Ishikawa (cell line): ENCODE results near the gene IGF1R.

Experiments used
- CEBPB ChIP-seq: IDR thresholded peaks from 2 replicates; pipeline ENCODE4 v1.6.1; 2012
- CREB1 ChIP-seq: IDR thresholded peaks from 2 replicates; pipeline ENCODE4 v1.6.1; 2012; ENCODE audit warnings: low read depth
- EGR1 ChIP-seq: IDR thresholded peaks from 2 replicates; pipeline ENCODE4 v1.6.1; 2012
- FOXM1 ChIP-seq: IDR thresholded peaks from 2 replicates; pipeline ENCODE4 v1.6.1; 2012; ENCODE audit warnings: low read depth, borderline replicate concordance
- NFIC ChIP-seq: IDR thresholded peaks from 2 replicates; pipeline ENCODE4 v1.6.1; 2012
- RAD21 ChIP-seq: IDR thresholded peaks from 2 replicates; pipeline ENCODE4 v1.6.1; 2012; ENCODE audit warnings: low read depth
- TCF12 ChIP-seq: IDR thresholded peaks from 2 replicates; pipeline ENCODE4 v1.6.1; 2012; ENCODE audit warnings: low read depth
- YY1 ChIP-seq: IDR thresholded peaks from 2 replicates; pipeline ENCODE4 v1.6.1; 2012; ENCODE audit warnings: low read depth
- ZBTB7A ChIP-seq: IDR thresholded peaks from 2 replicates; pipeline ENCODE4 v1.6.1; 2012; ENCODE audit warnings: low read depth
- TF ChIP-seq, protein P1 (sequence below): IDR thresholded peaks from 2 replicates; pipeline ENCODE4 v1.6.1; 2012
- TF ChIP-seq, protein P2 (sequence below): IDR thresholded peaks from 2 replicates; pipeline ENCODE4 v1.6.1; 2012; ENCODE audit warnings: low read depth, mild to moderate bottlenecking

DNA sequence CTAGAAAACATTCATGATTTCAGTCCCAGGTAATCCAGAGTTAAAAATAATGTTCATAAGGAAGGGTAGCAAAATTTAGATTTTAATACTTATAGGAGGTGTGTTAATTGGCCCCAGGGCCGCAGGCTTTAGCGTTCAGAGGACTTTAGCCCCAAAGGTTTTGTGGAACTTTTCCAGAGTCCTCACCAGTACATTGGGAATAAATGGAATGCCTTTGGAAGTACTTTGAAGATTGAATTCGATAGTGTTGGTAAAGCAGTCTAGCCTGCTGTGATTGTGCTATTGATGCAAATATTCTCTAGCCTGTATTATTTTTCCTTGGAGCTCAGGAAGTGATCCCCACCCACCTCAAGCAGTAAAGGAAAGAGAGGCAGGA is 137.1 kb downstream of the IGF1R start:
- TF ChIP-seq NFIC = no peak
- no peak for TF ChIP-seq YY1
- no peak for TF ChIP-seq RAD21
- no peak for TF ChIP-seq CREB1
- TF ChIP-seq, protein P1, sequence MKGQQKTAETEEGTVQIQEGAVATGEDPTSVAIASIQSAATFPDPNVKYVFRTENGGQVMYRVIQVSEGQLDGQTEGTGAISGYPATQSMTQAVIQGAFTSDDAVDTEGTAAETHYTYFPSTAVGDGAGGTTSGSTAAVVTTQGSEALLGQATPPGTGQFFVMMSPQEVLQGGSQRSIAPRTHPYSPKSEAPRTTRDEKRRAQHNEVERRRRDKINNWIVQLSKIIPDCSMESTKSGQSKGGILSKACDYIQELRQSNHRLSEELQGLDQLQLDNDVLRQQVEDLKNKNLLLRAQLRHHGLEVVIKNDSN = no peak
- TF ChIP-seq, protein P2, sequence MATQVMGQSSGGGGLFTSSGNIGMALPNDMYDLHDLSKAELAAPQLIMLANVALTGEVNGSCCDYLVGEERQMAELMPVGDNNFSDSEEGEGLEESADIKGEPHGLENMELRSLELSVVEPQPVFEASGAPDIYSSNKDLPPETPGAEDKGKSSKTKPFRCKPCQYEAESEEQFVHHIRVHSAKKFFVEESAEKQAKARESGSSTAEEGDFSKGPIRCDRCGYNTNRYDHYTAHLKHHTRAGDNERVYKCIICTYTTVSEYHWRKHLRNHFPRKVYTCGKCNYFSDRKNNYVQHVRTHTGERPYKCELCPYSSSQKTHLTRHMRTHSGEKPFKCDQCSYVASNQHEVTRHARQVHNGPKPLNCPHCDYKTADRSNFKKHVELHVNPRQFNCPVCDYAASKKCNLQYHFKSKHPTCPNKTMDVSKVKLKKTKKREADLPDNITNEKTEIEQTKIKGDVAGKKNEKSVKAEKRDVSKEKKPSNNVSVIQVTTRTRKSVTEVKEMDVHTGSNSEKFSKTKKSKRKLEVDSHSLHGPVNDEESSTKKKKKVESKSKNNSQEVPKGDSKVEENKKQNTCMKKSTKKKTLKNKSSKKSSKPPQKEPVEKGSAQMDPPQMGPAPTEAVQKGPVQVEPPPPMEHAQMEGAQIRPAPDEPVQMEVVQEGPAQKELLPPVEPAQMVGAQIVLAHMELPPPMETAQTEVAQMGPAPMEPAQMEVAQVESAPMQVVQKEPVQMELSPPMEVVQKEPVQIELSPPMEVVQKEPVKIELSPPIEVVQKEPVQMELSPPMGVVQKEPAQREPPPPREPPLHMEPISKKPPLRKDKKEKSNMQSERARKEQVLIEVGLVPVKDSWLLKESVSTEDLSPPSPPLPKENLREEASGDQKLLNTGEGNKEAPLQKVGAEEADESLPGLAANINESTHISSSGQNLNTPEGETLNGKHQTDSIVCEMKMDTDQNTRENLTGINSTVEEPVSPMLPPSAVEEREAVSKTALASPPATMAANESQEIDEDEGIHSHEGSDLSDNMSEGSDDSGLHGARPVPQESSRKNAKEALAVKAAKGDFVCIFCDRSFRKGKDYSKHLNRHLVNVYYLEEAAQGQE = no peak
- no peak for TF ChIP-seq FOXM1
- TF ChIP-seq CEBPB = no peak
- TF ChIP-seq TCF12 = no peak
- no peak for TF ChIP-seq ZBTB7A
- TF ChIP-seq EGR1 = no peak
